K562 (cell line): ENCODE measurements around the gene AGAP3. TPM values are rescaled to one million over a fixed set of nuclear protein-coding genes. Genes with fewer than 3 reads are reported as not detected.

Experiments used
- ATAC-seq: fragments of 200-7000 bp; cut with Tn5 transposase; 3 replicates; pipeline ENCODE4 v1.9.1; 2020; ENCODE audit warnings: moderate library complexity
- BruUV-seq: library from RNA; stranded (reverse); fragments of 400-500 nt; replicated peaks from 2 replicates; lab custom pipeline; 2021; lab: Mats Ljungman, UMichigan
- CTCF ChIA-PET: fragments of 300-600 bp; formaldehyde crosslinking; extraction: SDS; loops from one replicate; lab custom pipeline; 2021; ENCODE audit warnings: low intra/inter-chr PET ratio; lab: Yijun Ruan, JAX
- POLR2A ChIA-PET: fragments of 300-600, 350-650 bp; sonication (Branson Sonifier 250); formaldehyde crosslinking; extraction: SDS; loops from one replicate; lab custom pipeline; 2021; ENCODE audit warnings: antibody characterized with exemption, inconsistent platforms; lab: Yijun Ruan, JAX
- DNase-seq, 4 experiments: peaks; one replicate each; pipeline versions ENCODE4 v3.0.0 to v3.0.0-alpha.2; 2011 to 2018; ENCODE audit warnings: low spot score in 3 of 4, mixed read lengths in 3 of 4; ENCODE audit errors: extremely low read depth in 1 of 4
- FAIRE-seq: peaks from 2 replicates; lab custom pipeline; 2011; peaks lifted over from hg19 to GRCh38; lab: Jason Lieb, UNC
- H2AFZ ChIP-seq: 2 replicates; pipeline ENCODE4 v1.6.0; 2011; ENCODE audit warnings: low read depth, low read length, control low read depth, inconsistent platforms
- H3K27ac ChIP-seq: fragments of 200-600 bp; 3 replicates; pipeline ENCODE4 v1.8.0; 2011; ENCODE audit warnings: low read depth, mild to moderate bottlenecking, control low read depth, inconsistent platforms, low read length, moderate library complexity, mixed read lengths; ENCODE audit errors: extremely low read depth
- H3K27me3 ChIP-seq, 2 experiments: fragments of 300-600 bp in 1 of 2; 2 replicates in 1 of 2; 3 replicates in 1 of 2; pipeline versions ENCODE4 v1.6.0 to v1.8.0; 2011; ENCODE audit warnings: inconsistent platforms in 2 of 2, low read length in 2 of 2, mild to moderate bottlenecking in 1 of 2, mixed read lengths in 1 of 2, moderate library complexity in 1 of 2; ENCODE audit not compliant: control insufficient read depth in 2 of 2, insufficient read depth in 2 of 2
- H3K36me3 ChIP-seq: fragments of 300-600 bp; 3 replicates; pipeline ENCODE4 v1.8.0; 2011; ENCODE audit warnings: mild to moderate bottlenecking, low read length, inconsistent platforms; ENCODE audit not compliant: control insufficient read depth, insufficient read depth
- H3K4me1 ChIP-seq, 2 experiments: fragments of 200-600 bp in 1 of 2; replicated peaks in 1 of 2; 2 replicates in 1 of 2; 3 replicates in 1 of 2; pipeline versions ENCODE4 v1.5.1 to v1.8.0; 2011; ENCODE audit warnings: inconsistent platforms in 2 of 2, low read length in 2 of 2, mild to moderate bottlenecking in 1 of 2, mixed read lengths in 1 of 2, moderate library complexity in 1 of 2; ENCODE audit not compliant: control insufficient read depth in 2 of 2, insufficient read depth in 2 of 2
- H3K4me2 ChIP-seq: 2 replicates; pipeline ENCODE4 v1.6.1; 2011; ENCODE audit warnings: low read length, control low read depth, inconsistent platforms, mixed read lengths; ENCODE audit not compliant: insufficient read depth
- H3K4me3 ChIP-seq: fragments of 200-600 bp; sonication (generic), shearing (Covaris generic); 2 replicates; pipeline ENCODE4 v1.5.1; 2016; ENCODE audit warnings: control low read depth, inconsistent platforms
- H3K79me2 ChIP-seq: fragments of 200-600 bp; 3 replicates; pipeline ENCODE4 v1.8.0; 2011; ENCODE audit warnings: low read length, inconsistent platforms; ENCODE audit not compliant: control insufficient read depth, insufficient read depth
- H3K9ac ChIP-seq, 2 experiments: 2 replicates each; pipeline versions ENCODE4 v1.6.0 to v1.6.1; 2011; ENCODE audit warnings: low read depth in 2 of 2, low read length in 2 of 2, control low read depth in 1 of 2, inconsistent platforms in 1 of 2, mild to moderate bottlenecking in 1 of 2, mixed read lengths in 1 of 2; ENCODE audit not compliant: insufficient read depth in 1 of 2
- H3K9me1 ChIP-seq: one replicate; pipeline ENCODE4 v1.6.0; 2011; ENCODE audit warnings: inconsistent platforms, mild to moderate bottlenecking, low read length, moderate library complexity; ENCODE audit not compliant: control insufficient read depth, insufficient read depth
- H3K9me3 ChIP-seq: replicated peaks from 2 replicates; pipeline ENCODE4 v1.5.1; 2011; ENCODE audit warnings: low read depth, low read length, inconsistent platforms; ENCODE audit not compliant: control insufficient read depth, insufficient read depth
- H4K20me1 ChIP-seq: replicated peaks from 2 replicates; pipeline ENCODE4 v1.6.1; 2011; ENCODE audit warnings: low read length, inconsistent platforms, mixed read lengths; ENCODE audit not compliant: control insufficient read depth, insufficient read depth
- CBX3 ChIP-seq, 2 experiments: IDR thresholded peaks; 1 replicate in 1 of 2; 2 replicates in 1 of 2; pipeline ENCODE4 v1.6.1; 2012; ENCODE audit warnings: inconsistent platforms in 2 of 2, low read length in 2 of 2, borderline replicate concordance in 1 of 2, control low read depth in 1 of 2
- IRF1 ChIP-seq: sonication (generic); formaldehyde crosslinking; IDR thresholded peaks from 2 replicates; pipeline ENCODE4 v1.8.0; 2022; ENCODE audit warnings: missing genetic modification reagents, mild to moderate bottlenecking, borderline replicate concordance
- ZBTB33 ChIP-seq: sonication (generic); formaldehyde crosslinking; IDR thresholded peaks from 2 replicates; pipeline ENCODE4 v1.8.1; 2023; ENCODE audit warnings: mild to moderate bottlenecking, missing genetic modification reagents
- WGBS: fragments of 100-300 bp; shearing (Covaris generic); methylation state at CpG from one replicate; pipeline ENCODE4 v1.1.6; 2016; ENCODE audit warnings: low coverage, mixed read lengths; ENCODE audit not compliant: insufficient coverage; ENCODE audit errors: missing lambda C conversion rate; 5-methylcytosine and 5-hydroxymethylcytosine counted together
- in situ Hi-C: fragments of 300-500 bp; cut with MboI; formaldehyde crosslinking; loops from 4 replicates; pipeline ENCODE4 v1.15.0; 2018; ENCODE audit warnings: inconsistent platforms, mixed read lengths
- intact Hi-C: fragments of 100-400 bp; cut with micrococcal nuclease; formaldehyde crosslinking; loops from 2 replicates; pipeline ENCODE4 v1.14.2; 2022
- polyA plus RNA-seq, 8 experiments: library from polyadenylated mRNA; depleted of rRNA in 4 of 8; stranded (reverse) in 5 of 8; unstranded in 3 of 8; fragments of >200 nt; fragmentation: Nextera tagmentation in 2 of 8; fragmentation: Illumina TruSeq in 1 of 8; extraction: Ambion mirVana in 2 of 8; extraction: Trizol in 1 of 8; gene quantifications; 2 replicates each; pipeline versions ENCODE4 v1.2.1 to v1.2.3, GENCODE V29; 2011 to 2014; ENCODE audit warnings: inconsistent platforms in 1 of 8, missing spikeins in 1 of 8
- total RNA-seq, 7 experiments: library from RNA; depleted of rRNA in 6 of 7; stranded (reverse); fragments of >200 nt in 6 of 7; fragmentation: Illumina TruSeq in 2 of 7; extraction: Trizol in 2 of 7; gene quantifications; 2 replicates each; pipeline versions ENCODE4 v1.2.1 to v1.2.3, GENCODE V29; 2011 to 2021; ENCODE audit warnings: low replicate concordance in 1 of 7

Gene AGAP3
- total and polyA plus RNA-seq, 9 of the 15 experiments (the other 6 are each of a cell fraction or from before 2014, with no cell fraction given) = 3.4 to 208 (median 62.2) TPM

DNA sequence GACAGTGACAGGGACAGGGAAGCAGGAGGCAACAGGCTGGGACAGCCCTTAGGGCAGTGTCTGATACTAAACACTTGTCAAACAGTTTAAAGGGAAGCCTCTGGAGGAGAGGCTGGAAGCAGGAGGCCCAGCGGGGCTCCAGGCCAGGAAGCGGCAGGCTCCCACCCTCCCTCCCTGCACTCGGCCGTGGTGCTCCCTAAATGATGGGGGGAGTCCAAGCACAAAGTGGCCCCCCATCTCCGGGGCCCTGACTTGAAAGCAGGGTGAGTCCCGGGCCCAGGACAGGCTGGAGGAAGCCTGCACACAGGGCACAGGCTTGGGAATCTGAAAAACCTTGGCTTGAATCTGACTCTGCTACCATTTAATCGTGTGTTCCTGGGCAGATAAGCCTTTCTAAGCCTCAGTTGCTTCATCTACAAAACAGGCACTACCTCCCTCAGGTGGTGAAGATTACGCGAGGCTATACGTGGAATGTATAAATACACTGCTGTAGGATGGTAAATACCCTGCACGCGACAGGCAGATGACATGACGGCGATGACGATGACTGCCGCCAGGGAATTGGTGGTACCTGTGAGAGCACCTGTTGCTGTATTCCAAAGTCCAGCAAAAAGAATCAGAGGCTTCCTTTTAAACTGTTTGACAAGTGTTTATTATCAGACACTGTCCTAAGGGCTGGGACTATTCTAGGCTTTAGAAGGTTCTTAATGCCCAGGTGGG is 47.2 kb downstream of the AGAP3 start:
- H3K36me3 ChIP-seq = peaks cover 97% of the 10 kb centered on the region; the same call in 2 of the 3 replicates
- no peak overlapping the region for H2AFZ ChIP-seq
- H3K9me1 ChIP-seq = no peaks in the 10 kb centered on the region
- ChIA-PET CTCF (interaction anchor here (1.1 kb wide), 1 partner anchor 10 kb away, joined by 3 read pairs; no protein-coding TSS in a partner anchor), POLR2A (no interaction called here)
- peaks cover 4% of the 10 kb centered on the region for H4K20me1 ChIP-seq
- no TSS peak for BruUV-seq
- no peak for ATAC-seq
- no peak overlapping the region for H3K27ac ChIP-seq
- in situ Hi-C loops (no loop called here), intact Hi-C loops (no loop called here)
- H3K79me2 ChIP-seq = no peaks in the 10 kb centered on the region
- no peak for DNase-seq
- H3K9ac ChIP-seq = no peak overlapping the region
- H3K27me3 ChIP-seq = no peaks in the 10 kb centered on the region
- no peaks in the 10 kb centered on the region for H3K9me3 ChIP-seq
- TF ChIP-seq ZBTB33 (CRISPR knock-in tag) = peak; percentile 99
- no peak for TF ChIP-seq IRF1 (CRISPR knock-in tag)
- TF ChIP-seq CBX3 (IDR thresholded peaks at IDR 0.05; ENCODE audit: borderline replicate concordance in 1 of 2, low read length in 2 of 2) = peak in 1 of 2 experiments; percentile 28; a peak in 1 of 3 replicates
- H3K4me1 ChIP-seq = peaks cover 0 to 25% of the 10 kb centered on the region in 2 experiments; a peak in 1 of 5 replicates
- H3K4me3 ChIP-seq = no peak overlapping the region
- WGBS = 90% methylated on average over 12 of the region's 16 CpGs
- peak; percentile 65 for FAIRE-seq
- H3K4me2 ChIP-seq = no peak overlapping the region
